HL-60/S4 treated with phorbol 12-myristate 13-acetate at 8.2 ng/mL for 4 days and 3 days (cell line): Measurements from ENCODE around the gene RDH5.
"Not testable (repeated sequence)": the region's sequence is repeated elsewhere in the genome, so short reads cannot be mapped to it uniquely, and the experiment has no call there.

Experiments used
- in situ Hi-C: fragments of 300-500 bp; cut with MboI; formaldehyde crosslinking; loops from 2 replicates; pipeline ENCODE4 v1.15.0; 2022; ENCODE audit warnings: low sequenced_read_pairs

RDH5 gene

DNA sequence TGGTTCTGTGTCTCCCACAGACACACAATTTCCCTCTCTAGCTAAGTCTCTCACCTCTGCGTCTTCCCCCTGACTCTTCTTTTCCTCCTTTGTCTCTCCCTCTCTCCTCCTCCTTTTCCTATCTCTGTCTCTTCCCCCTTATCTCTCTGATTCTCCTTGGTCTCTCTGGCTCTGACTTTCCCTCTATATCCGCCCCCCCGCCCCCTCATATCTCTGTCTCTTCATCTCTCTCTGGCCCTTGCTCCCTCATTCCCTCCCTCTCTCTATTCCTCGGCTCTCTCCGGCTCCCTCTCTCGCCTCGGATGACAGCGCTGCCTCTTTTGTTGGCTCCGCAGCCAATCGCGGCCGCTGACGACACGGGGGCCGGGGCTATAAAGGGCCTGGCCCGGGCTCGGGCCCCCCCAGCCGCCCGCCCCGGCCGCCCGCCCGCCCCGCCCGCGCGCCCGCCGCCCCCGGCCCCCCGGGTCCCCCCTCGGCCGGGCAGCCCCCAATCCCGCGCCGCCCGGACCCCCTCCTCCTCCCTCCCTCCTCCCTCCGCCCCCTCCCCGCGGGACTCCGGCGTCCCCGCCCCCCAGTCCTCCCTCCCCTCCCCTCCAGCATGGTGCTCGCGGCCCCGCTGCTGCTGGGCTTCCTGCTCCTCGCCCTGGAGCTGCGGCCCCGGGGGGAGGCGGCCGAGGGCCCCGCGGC lies 22.7 kb downstream of the RDH5 start, which contains the start of gene GDF11:
Gene GDF11, plus strand, starts transcription at position 404 of the 687 bp plus-strand sequence. Its CDS starts 195 bp downstream, at position 599.
- in situ Hi-C loops, result loop anchor here (25.0 kb wide), 1 partner anchor 194 kb away; the partner anchor contains the start of genes DGKA and PYM1

DNA sequence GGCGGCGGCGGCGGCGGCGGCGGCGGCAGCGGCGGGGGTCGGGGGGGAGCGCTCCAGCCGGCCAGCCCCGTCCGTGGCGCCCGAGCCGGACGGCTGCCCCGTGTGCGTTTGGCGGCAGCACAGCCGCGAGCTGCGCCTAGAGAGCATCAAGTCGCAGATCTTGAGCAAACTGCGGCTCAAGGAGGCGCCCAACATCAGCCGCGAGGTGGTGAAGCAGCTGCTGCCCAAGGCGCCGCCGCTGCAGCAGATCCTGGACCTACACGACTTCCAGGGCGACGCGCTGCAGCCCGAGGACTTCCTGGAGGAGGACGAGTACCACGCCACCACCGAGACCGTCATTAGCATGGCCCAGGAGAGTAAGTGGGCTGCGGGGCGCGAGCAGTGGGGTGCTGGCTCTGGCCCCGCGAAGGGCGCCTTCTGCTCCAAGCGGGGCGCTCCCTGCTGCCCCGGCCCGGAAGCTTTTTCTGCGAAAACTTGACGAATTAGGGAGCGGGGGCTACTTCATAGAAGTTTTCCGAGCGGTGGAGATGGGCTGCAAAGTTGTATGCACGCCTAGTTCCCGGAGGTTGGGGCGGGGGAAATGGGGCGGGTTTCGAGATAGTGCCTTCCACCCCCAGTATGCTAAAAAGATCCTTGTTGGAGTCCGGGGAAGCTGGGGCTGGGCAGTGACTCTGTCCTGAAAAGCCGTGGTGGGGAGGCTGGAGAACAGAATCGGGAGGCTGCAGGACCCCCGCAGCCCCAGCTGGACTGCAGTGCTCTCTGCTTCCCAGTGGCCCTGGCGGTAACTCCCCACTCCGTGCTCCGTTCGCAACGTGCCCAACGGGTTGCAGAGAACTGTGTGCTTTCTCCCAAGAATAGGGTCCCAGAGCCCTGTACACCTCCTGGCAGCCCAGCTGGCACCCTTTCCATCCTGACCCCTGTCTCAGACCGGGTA lies 23.5 kb downstream of the RDH5 start:
- in situ Hi-C loops, result loop anchor here (25.0 kb wide), 1 partner anchor 194 kb away; the partner anchor contains the start of genes DGKA and PYM1

DNA sequence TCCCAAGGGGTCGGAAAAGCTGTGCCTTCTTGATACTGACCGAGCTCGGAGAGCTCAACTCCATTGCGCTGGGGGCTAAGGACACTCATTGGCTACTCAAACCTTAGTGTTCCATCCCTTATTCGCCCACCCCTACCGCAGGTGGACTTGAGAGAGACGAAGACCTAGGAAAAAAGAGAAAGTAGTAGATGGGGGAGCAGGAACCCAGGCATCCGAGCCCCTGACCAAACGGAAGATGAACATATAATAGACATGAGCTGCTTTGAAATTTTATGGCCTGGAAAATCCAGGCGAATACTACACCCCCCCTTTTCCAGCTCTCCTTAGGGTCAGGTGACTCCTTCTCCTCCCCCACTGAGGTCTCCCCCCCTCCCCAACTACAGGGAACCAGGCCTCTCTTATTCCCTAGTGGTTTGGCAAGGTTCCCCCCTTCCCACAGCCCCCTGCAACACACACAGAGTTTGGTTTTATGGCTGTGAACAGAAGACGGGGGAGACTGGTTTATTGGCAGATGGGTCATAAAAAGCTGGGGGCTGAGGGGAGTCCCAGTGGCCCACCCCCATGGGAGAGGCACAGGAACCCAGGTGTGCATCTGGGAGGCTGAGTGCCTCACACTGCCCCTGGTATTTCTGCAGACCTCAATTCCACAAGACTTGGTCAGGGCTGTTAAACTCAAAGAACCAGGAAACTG lies 24.3 kb downstream of the RDH5 start:
- in situ Hi-C loops, result loop anchor here (25.0 kb wide), 1 partner anchor 193 kb away; the partner anchor contains the start of genes DGKA and PYM1

DNA sequence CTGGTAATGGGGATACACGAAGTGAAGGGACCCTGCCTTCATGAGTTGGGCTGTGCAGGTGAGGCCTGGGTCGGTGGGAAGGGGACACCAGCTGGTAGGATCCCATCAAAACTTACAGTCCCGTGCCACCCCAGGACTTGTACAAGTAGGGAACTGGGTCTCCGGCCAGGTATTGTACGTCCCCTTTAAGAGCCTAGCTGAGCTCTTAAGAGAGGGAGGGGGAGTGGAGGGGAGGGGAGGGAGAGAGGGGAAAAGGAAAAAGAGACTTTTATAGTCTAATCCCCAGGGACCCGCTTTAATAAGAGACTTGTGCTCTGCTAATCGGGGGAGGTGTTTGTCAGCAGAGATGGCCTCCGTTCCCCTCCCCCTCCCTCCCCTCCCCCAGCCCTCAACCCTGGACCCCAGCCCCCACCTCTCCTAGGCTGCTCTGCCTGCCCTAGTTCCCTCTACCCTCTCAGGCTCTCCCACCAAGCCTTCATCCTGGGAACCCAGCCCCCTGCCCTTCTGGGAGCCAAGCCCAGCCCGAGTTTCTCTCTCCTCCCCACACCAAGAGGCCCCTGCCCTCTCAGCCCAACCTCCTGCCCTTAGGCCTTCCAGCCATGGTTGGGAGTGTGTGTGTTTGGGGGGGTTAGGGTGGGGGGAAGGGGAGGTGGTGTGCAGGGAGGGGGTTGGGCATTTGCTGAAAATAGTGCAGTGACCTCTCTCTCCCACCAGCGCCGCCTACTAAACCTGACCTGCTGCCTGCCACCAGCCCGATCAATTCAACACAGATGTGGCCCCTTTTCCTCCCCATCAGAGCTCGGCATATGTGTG lies 25.4 kb downstream of the RDH5 start:
- in situ Hi-C loops, result loop anchor here (25.0 kb wide), 1 partner anchor 192 kb away; the partner anchor contains the start of genes DGKA and PYM1

DNA sequence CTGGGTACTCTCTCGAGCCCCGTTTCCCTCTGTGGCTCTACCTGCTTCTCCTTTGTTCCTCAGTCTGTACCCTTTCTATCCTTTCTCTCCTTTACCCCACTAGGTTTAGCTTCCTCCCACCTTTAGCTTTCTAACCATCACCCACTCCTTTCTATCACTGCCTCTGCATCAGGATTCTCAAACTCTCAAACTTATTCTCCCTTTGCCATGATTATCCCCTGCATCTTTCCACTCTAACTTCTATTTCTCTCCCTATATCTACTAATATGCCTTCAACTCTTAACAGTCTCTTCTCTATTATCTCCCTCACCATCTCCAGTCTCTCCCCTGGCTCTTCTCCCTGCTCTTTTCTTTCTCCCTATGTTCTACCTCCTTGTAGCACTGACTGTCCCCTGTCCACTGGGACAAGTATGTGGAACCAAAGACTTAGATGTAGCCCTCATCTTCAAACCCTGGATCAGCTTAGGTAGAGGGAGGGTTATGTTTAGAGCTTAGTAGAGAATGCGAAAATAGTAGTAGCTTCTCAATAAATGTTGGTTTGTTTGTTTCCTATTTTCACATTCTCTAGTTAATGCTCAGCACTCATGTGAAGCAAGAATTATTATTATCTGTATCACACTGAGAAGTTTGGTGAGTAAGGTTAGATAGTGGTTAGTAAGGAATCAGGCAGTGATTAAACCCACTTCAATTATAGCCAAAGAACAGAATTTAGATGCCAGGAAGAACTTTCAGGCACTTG lies 26.1 kb downstream of the RDH5 start:
- in situ Hi-C loops, result loop anchor here (25.0 kb wide), 1 partner anchor 191 kb away; the partner anchor contains the start of genes DGKA and PYM1

DNA sequence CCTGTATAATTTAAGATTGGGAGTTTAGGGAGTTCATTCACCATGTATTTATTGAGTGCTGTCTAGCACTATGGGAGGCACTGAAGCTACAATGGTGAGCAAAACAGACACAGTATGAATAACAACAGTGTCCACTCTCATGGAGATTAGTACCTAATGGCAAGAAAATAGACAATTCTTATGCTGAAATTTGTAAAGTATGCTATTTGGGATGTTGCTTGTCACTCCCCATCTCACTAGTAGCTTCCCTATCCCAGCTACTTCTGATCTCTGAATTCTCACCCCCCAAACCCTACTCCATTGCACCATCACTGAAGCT lies 26.7 kb downstream of the RDH5 start:
- in situ Hi-C loops, result loop anchor here (25.0 kb wide), 1 partner anchor 190 kb away; the partner anchor contains the start of genes DGKA and PYM1

DNA sequence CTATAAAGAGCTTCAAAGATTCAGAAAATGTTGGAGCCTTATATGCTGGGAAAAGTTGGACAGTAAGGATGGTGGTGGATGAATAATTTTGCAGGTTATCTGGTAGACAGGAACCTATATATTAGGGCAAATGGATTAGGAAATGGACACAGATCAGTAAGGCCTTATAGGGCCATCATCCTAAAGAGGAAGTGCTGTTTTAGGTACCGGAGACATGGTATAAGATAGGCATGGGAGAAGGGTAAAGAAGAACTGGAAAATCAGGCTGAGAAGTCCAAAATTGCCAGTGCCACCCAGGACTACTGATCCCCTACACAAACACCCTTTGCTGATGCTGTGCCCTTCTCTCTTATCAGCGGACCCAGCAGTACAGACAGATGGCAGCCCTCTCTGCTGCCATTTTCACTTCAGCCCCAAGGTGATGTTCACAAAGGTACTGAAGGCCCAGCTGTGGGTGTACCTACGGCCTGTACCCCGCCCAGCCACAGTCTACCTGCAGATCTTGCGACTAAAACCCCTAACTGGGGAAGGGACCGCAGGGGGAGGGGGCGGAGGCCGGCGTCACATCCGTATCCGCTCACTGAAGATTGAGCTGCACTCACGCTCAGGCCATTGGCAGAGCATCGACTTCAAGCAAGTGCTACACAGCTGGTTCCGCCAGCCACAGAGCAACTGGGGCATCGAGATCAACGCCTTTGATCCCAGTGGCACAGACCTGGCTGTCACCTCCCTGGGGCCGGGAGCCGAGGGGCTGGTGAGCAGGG lies 28.2 kb downstream of the RDH5 start:
- in situ Hi-C loops, result loop anchor here (25.0 kb wide), 1 partner anchor 189 kb away; the partner anchor contains the start of genes DGKA and PYM1

DNA sequence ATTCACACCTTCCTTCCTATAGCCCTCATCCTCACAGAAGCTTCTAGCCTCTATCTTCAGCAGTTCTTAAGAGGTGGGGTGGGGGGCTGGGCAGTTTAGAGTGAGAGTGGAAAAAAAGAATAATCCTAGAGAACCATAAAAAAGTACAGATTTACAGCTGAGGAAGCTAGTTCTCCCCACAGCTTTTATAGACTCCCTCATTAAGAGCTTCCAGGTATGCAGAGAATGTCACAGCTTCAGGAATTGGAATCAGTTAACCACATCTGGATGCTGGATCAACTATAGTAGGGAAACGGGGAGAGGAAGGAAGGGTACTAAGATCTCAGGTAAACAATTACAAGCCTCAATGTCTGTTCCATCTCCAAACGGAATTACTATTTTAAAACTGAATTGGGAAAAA lies 35.1 kb downstream of the RDH5 start:
- in situ Hi-C loops, result no loop called here

DNA sequence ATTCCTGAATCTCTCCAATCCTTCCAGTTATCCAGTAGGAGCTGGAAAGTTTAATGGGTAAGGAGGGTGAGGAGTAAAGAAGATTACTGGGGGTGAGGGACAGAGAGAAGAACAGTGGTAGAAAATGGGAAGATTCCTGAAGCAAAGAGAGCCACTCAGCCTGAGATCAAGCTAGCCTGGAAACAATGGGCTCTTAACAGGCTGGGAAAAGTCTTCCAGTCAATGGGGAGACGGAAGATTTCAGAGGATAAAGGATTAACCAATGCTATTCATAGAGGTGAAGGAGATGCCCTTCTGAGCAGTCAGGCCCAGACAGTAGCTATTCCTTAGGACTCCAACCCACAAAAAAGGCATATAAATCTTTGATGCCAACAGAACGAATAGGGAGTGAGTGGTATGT lies 37.5 kb downstream of the RDH5 start:
- in situ Hi-C loops, result no loop called here

DNA sequence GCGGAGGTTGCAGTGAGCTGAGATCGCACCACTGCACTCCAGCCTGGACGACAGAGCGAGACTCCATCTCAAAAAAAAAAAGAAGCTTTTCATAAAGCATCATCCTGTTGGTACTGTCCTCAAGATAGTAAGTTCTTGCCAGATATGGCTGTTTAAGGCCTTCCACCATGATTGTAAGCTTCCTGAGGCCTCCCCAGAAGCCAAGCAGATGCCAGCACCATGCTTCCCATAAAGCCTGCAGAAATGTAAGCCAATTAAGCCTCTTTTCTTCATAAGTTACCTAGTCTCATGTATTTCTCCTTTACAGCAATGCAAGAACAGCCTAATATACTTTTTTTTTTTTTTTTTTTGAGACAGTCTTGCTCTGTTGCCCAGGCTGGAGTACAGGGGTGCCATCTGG lies 38.4 kb downstream of the RDH5 start:
- in situ Hi-C loops, result not testable (repeated sequence)

DNA sequence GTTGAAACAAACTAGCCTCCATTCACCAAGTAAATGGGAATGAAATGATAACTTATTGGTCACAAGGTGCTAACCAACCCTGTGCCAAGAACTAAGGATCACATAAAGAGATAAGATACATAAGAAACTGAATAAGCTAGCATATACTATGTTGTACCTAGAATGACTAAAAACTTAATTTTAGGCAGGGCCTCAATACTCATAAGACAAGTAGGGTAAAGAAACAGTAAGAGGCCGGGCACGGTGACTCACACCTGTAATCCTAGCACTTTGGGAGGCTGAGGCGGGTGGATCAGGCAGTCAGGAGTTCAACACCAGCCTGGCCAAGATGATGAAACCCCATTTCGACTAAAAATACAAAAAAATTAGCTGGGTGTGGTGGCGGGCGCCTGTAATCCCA lies 40.5 kb downstream of the RDH5 start:
- in situ Hi-C loops, result no loop called here

DNA sequence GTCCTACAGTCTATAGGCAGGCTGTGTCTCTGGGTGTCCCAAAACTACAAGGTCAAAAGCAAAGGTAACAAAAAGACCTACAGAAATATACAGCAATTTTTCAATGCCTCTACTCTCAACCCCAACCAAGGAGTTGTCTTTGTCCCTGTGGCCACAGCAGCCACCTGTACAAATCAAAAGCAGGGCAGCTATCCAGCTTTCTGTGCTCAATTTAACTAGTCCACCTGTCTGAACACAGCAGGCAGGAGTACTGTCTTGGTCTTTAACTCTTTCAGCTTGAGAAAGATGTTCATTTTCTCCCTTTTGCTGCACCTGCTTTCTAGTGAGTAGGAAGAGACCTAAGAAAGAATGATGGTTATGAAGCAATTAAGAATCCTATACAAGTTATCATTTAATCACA lies 42.5 kb downstream of the RDH5 start:
- in situ Hi-C loops, result no loop called here

DNA sequence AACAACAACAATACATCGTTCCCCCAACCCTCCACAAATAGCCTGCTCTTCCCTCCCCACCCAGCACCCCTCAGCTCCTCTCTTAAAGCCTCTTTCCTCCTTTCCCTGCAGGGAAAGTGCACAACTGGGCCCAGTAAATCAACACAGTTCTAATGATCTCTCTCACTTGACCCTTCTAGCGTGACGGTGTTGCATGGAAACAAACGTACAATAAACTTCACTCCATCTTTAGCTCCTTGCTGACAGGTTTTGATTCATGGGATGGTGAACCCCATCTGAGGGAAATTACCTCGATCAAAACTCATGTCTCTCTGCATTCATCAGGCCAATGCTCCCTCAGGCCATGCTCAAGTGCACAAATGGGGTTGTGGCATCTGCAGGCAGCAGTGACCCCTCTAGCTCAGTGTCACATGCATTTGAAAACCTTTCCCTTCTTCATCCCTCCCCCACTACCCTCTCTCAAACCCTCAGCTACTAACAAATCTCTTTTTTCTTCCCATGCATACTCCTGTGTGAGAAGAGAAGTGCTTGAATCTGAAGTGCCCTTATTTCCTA lies 45.6 kb downstream of the RDH5 start:
- in situ Hi-C loops, result no loop called here

DNA sequence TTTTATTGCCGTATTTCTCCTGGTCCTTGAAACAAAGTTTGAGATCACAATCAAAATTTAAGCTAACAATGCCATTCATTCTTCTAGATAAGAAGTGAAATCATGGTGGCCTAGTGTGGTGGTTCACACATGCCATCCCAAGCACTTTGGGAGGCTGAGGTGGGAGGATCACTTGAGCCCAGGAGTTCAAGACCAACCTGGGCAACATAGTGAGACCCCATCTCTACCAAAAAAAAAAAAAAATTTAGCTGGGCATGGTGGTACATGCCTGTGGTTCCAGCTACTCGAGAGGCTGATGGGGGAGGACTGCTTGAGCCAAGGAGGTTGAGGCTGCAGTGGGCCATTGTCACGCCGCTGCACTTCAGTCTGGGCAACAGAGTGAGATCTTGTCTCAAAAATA lies 47.0 kb downstream of the RDH5 start:
- in situ Hi-C loops, result no loop called here

DNA sequence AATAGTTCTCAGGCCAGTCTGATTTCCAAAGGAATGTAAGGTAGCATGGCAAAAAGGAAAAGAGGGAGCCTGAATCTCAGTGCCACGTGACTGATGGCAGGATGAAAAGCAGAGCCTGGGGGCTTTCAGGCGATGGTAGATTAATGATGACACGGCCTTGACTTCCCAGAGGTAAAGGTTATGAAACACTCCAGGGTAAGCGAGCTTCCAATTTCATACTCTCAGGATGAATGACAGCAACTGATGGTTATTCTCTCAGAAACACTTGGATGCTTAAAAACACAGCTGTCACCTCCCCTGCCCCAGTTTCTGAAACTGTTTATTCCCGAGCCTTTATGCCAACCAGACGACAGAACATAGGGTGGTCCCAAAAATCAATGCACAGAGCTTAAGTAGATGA lies 51.5 kb downstream of the RDH5 start:
- in situ Hi-C loops, result no loop called here
